Fibroblast of skin of scalp (primary cell): Measurements from ENCODE around the gene YTHDF1.

Source experiments
- DNase-seq: peaks from one replicate; pipeline ENCODE4 v3.0.0-alpha.2; 2013

The YTHDF1 gene

GRCh38 chr20:63154395-63154794 is 61.5 kb downstream of the YTHDF1 start:
- DNase-seq: no peak

GRCh38 chr20:63153254-63154221 is 62.4 kb downstream of the YTHDF1 start:
- no peak for DNase-seq

- no peak for DNase-seq
Observed at GRCh38 chr20:63152322-63153253, 63.3 kb downstream of the YTHDF1 start.

GRCh38 chr20:63151554-63152321 is 64.2 kb downstream of the YTHDF1 start:
- no peak for DNase-seq

GRCh38 chr20:63150911-63151531 is 64.9 kb downstream of the YTHDF1 start:
- no peak for DNase-seq

- no peak for DNase-seq
Observed at GRCh38 chr20:63150391-63150898, 65.5 kb downstream of the YTHDF1 start.

GRCh38 chr20:63149531-63150192 is 66.3 kb downstream of the YTHDF1 start:
- DNase-seq: no peak

- no peak for DNase-seq
Observed at GRCh38 chr20:63148696-63149095, 67.2 kb downstream of the YTHDF1 start.

- no peak for DNase-seq
Observed at GRCh38 chr20:63147532-63147931, 68.4 kb downstream of the YTHDF1 start.
